Upper lobe of left lung (tissue), 4 donors: ENCODE results near the gene KIAA0825.

Experiments used
- POLR2AphosphoS5 ChIP-seq, 2 donors: sonication (generic); formaldehyde crosslinking; IDR thresholded peaks; one replicate each; pipeline ENCODE4 v1.5.1; 2017; ENCODE audit warnings: antibody characterized with exemption in 2 of 2
- TF ChIP-seq, protein P1 (sequence below), 6 experiments: fragments of 450-650 bp in 4 of 6; fragments of 200-600 bp in 2 of 6; sonication (generic) in 2 of 6; IDR thresholded peaks; one replicate each; pipeline ENCODE4 v1.5.1; 2016 to 2019; ENCODE audit warnings: antibody characterized with exemption in 6 of 6

GRCh38 chr5:94614156-94614805 lies 4.1 kb downstream of the KIAA0825 start:
- TF ChIP-seq POLR2AphosphoS5 (IDR thresholded peaks at IDR 0.05) = no peak
- TF ChIP-seq, protein P1, sequence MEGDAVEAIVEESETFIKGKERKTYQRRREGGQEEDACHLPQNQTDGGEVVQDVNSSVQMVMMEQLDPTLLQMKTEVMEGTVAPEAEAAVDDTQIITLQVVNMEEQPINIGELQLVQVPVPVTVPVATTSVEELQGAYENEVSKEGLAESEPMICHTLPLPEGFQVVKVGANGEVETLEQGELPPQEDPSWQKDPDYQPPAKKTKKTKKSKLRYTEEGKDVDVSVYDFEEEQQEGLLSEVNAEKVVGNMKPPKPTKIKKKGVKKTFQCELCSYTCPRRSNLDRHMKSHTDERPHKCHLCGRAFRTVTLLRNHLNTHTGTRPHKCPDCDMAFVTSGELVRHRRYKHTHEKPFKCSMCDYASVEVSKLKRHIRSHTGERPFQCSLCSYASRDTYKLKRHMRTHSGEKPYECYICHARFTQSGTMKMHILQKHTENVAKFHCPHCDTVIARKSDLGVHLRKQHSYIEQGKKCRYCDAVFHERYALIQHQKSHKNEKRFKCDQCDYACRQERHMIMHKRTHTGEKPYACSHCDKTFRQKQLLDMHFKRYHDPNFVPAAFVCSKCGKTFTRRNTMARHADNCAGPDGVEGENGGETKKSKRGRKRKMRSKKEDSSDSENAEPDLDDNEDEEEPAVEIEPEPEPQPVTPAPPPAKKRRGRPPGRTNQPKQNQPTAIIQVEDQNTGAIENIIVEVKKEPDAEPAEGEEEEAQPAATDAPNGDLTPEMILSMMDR (IDR thresholded peaks at IDR 0.05) = no peak
